Measurements from ENCODE around the gene ADNP2.

ADNP2 gene

GRCh38 chr18:80068571-80069272 lies 40.3 kb upstream of the ADNP2 start:
- TF ChIP-seq CTCF (IDR thresholded peaks at IDR 0.05; ENCODE audit: low read depth, low read length): no peak
- no peak overlapping the region for H3K4me3 ChIP-seq (replicated peaks in 1 of 2; ENCODE audit: low read depth in 2 of 2, low read length in 2 of 2)
- DNase-seq (ENCODE audit: low read depth in 2 of 2): no peak

- DNase-seq (ENCODE audit: low read depth in 2 of 2): no peak
- no peak overlapping the region for H3K4me3 ChIP-seq (replicated peaks in 1 of 2; ENCODE audit: low read depth in 2 of 2, low read length in 2 of 2)
- TF ChIP-seq CTCF (IDR thresholded peaks at IDR 0.05; ENCODE audit: low read depth, low read length): no peak
Observed at GRCh38 chr18:80070825-80071224, 38.2 kb upstream of the ADNP2 start.

GRCh38 chr18:80074183-80074582 lies 34.9 kb upstream of the ADNP2 start:
- TF ChIP-seq CTCF (IDR thresholded peaks at IDR 0.05; ENCODE audit: low read depth, low read length): no peak
- H3K4me3 ChIP-seq (replicated peaks in 1 of 2; ENCODE audit: low read depth in 2 of 2, low read length in 2 of 2): no peak overlapping the region

GRCh38 chr18:80074697-80075096 lies 34.4 kb upstream of the ADNP2 start:
- TF ChIP-seq CTCF (IDR thresholded peaks at IDR 0.05; ENCODE audit: low read depth, low read length): no peak
- no peak for DNase-seq (ENCODE audit: low read depth in 2 of 2)
- no peak overlapping the region for H3K4me3 ChIP-seq (replicated peaks in 1 of 2; ENCODE audit: low read depth in 2 of 2, low read length in 2 of 2)

More at GRCh38 chr18:80074183-80074582, 34.9 kb upstream of the ADNP2 start:
- DNase-seq (ENCODE audit: low read depth in 2 of 2): no peak

GRCh38 chr18:80075940-80076339 lies 33.1 kb upstream of the ADNP2 start:
- TF ChIP-seq CTCF (IDR thresholded peaks at IDR 0.05; ENCODE audit: low read depth, low read length): no peak
- DNase-seq (ENCODE audit: low read depth in 2 of 2): no peak
- no peak overlapping the region for H3K4me3 ChIP-seq (replicated peaks in 1 of 2; ENCODE audit: low read depth in 2 of 2, low read length in 2 of 2)

GRCh38 chr18:80076379-80076778 lies 32.7 kb upstream of the ADNP2 start:
- H3K4me3 ChIP-seq (replicated peaks in 1 of 2; ENCODE audit: low read depth in 2 of 2, low read length in 2 of 2): no peak overlapping the region
- TF ChIP-seq CTCF (IDR thresholded peaks at IDR 0.05; ENCODE audit: low read depth, low read length): no peak
- no peak for DNase-seq (ENCODE audit: low read depth in 2 of 2)

GRCh38 chr18:80077873-80078272 lies 31.2 kb upstream of the ADNP2 start:
- no peak overlapping the region for H3K4me3 ChIP-seq (replicated peaks in 1 of 2; ENCODE audit: low read depth in 2 of 2, low read length in 2 of 2)
- DNase-seq (ENCODE audit: low read depth in 2 of 2): no peak
- no peak for TF ChIP-seq CTCF (IDR thresholded peaks at IDR 0.05; ENCODE audit: low read depth, low read length)

All from cardiac fibroblast (primary cell).